HG02885 (cell line): ENCODE data around the gene PTOV1.

ENCODE experiments used
- ATAC-seq: cut with Tn5 transposase; IDR thresholded peaks from one replicate; pipeline ENCODE4 v1.9.1; 2021; ENCODE audit warnings: mild to moderate bottlenecking; ENCODE audit not compliant: unreplicated experiment, poor library complexity

The PTOV1 gene

GRCh38 chr19:49884109-49884508 lies 33.1 kb downstream of the PTOV1 start:
- no peak for ATAC-seq

- no peak for ATAC-seq
These were observed 33.8 kb downstream of the PTOV1 start for GRCh38 chr19:49884760-49885159.

- ATAC-seq: no peak
These were observed 36.2 kb downstream of the PTOV1 start for GRCh38 chr19:49887037-49887664.

- ATAC-seq: no peak
These were observed 36.9 kb downstream of the PTOV1 start for GRCh38 chr19:49887665-49888509.

GRCh38 chr19:49888510-49888824 lies 37.5 kb downstream of the PTOV1 start:
- ATAC-seq: no peak

- ATAC-seq: no peak
These were observed 38.2 kb downstream of the PTOV1 start for GRCh38 chr19:49889038-49889686.

- ATAC-seq: no peak
These were observed 38.9 kb downstream of the PTOV1 start for GRCh38 chr19:49889687-49890348.

- ATAC-seq: no peak
These were observed 39.7 kb downstream of the PTOV1 start for GRCh38 chr19:49890349-49891311.

GRCh38 chr19:49891393-49891792 lies 40.4 kb downstream of the PTOV1 start:
- no peak for ATAC-seq

- ATAC-seq: no peak
These were observed 41.8 kb downstream of the PTOV1 start for GRCh38 chr19:49892716-49893115.

- no peak for ATAC-seq
These were observed 43.2 kb downstream of the PTOV1 start for GRCh38 chr19:49894011-49894664.

- ATAC-seq: no peak
These were observed 44.1 kb downstream of the PTOV1 start for GRCh38 chr19:49894879-49895565.

GRCh38 chr19:49895566-49896297 lies 44.8 kb downstream of the PTOV1 start:
- ATAC-seq: no peak

GRCh38 chr19:49896863-49897621 lies 46.1 kb downstream of the PTOV1 start, which contains the start of gene IL4I1:
TSS of gene IL4I1 (minus strand) at chr19:49896887. CDS start at chr19:49896160, 727 bp downstream.
- peak; percentile 51 for ATAC-seq

- no peak for ATAC-seq
These were observed 53.2 kb downstream of the PTOV1 start for GRCh38 chr19:49904136-49904535.

GRCh38 chr19:49906879-49907564 lies 56.1 kb downstream of the PTOV1 start:
- no peak for ATAC-seq
